ENCODE measurements around the gene USP43. TPM values are rescaled to one million over a fixed set of nuclear protein-coding genes. Genes with fewer than 3 reads are reported as not detected.

The USP43 gene
- total RNA-seq, 1 donor from 2014 or later: 7.0 TPM

GRCh38 chr17:9677896-9678295 is 32.6 kb downstream of the USP43 start:
- Mint-ChIP-seq H3K9me3 (ENCODE audit: unreplicated experiment) (peaks cover 11% of the 10 kb centered on the region), H3K4me1 (ENCODE audit: low read depth, unreplicated experiment) (peaks cover 15% of the 10 kb centered on the region), H3K27me3 (ENCODE audit: low read depth, unreplicated experiment) (no peaks in the 10 kb centered on the region), H3K27ac (ENCODE audit: unreplicated experiment) (peak overlapping the region; percentile 86), H3K36me3 (ENCODE audit: low read depth, unreplicated experiment) (peaks cover 42% of the 10 kb centered on the region), H3K4me3 (ENCODE audit: unreplicated experiment) (no peak overlapping the region)
- Histone ChIP-seq H3K36me3 (ENCODE audit: insufficient read depth, low read length) (no peaks in the 10 kb centered on the region), H3K27ac (ENCODE audit: low read depth, low read length) (peak overlapping the region; percentile 80), H3K79me2 (ENCODE audit: insufficient read depth, low read length) (no peaks in the 10 kb centered on the region), H3K4me2 (ENCODE audit: low read length) (no peak overlapping the region), H3K9me3 (ENCODE audit: insufficient read depth, low read depth, low read length) (peaks cover 9% of the 10 kb centered on the region), H4K20me1 (ENCODE audit: insufficient read depth, low read length) (no peaks in the 10 kb centered on the region), H3K4me1 (ENCODE audit: insufficient read depth, low read length) (peaks cover 3% of the 10 kb centered on the region), H2AFZ (ENCODE audit: low read depth, low read length) (no peak overlapping the region), H3K4me3 (ENCODE audit: insufficient read depth, low read depth, low read length) (no peak overlapping the region), H3K9ac (ENCODE audit: low read length) (no peak overlapping the region), H3K27me3 (ENCODE audit: insufficient read depth, low read length) (no peaks in the 10 kb centered on the region)
- TF ChIP-seq CTCF (IDR thresholded peaks at IDR 0.05; ENCODE audit: insufficient read depth, low read depth, low read length): no peak
- TF ChIP-seq EZH2 (IDR thresholded peaks at IDR 0.05; ENCODE audit: insufficient read depth, low read length): no peak
- FAIRE-seq (no peak), DNase-seq (ENCODE audit: low read depth) (no peak)

DNA sequence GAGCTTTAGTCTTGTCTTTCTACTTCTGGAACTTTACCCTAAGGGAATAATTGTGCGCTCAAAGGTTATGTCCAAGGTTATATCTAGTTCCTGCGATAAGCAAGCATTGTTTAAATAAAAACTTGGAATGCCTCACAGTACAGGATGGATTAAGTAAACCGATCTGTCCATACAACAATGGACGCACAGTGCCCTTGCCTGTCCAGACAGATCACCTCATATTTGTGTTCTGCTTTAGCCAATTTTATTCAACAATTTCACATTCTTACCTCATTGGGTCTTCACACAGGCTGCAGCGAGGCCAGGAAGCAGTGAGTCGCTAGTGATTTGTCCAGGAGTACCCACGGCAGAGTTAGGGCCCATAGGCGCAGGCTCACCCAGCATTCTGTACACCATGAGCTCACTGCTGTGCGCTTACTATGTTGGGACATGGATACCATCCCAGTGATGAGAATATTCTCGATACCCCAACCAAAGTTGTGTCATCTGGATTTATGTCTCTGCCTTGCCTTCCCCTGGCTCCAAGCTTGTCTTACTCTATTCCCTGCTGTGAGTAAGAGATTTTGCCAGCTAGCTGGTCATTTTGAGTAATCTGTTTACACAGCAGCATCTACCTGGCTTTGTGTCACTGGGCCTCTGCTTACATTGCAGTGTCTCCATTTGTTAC is 39.8 kb downstream of the USP43 start:
- H3K9me3 Mint-ChIP-seq (ENCODE audit: unreplicated experiment): peaks cover 2% of the 10 kb centered on the region
- no peaks in the 10 kb centered on the region for H3K36me3 ChIP-seq (ENCODE audit: insufficient read depth, low read length)
- H3K4me3 ChIP-seq (ENCODE audit: insufficient read depth, low read depth, low read length): no peak overlapping the region
- H3K36me3 Mint-ChIP-seq (ENCODE audit: low read depth, unreplicated experiment): peaks cover 31% of the 10 kb centered on the region
- no peak overlapping the region for H3K4me3 Mint-ChIP-seq (ENCODE audit: unreplicated experiment)
- no peaks in the 10 kb centered on the region for H3K27me3 Mint-ChIP-seq (ENCODE audit: low read depth, unreplicated experiment)
- H3K27ac ChIP-seq (ENCODE audit: low read depth, low read length): no peak overlapping the region
- no peaks in the 10 kb centered on the region for H3K27me3 ChIP-seq (ENCODE audit: insufficient read depth, low read length)
- H2AFZ ChIP-seq (ENCODE audit: low read depth, low read length): no peak overlapping the region
- no peaks in the 10 kb centered on the region for H3K4me1 ChIP-seq (ENCODE audit: insufficient read depth, low read length)
- DNase-seq (ENCODE audit: low read depth): peak; percentile 35
- no peak for FAIRE-seq
- peak overlapping the region; percentile 31 for H3K27ac Mint-ChIP-seq (ENCODE audit: unreplicated experiment)
- H3K9ac ChIP-seq (ENCODE audit: low read length): no peak overlapping the region
- H3K4me2 ChIP-seq (ENCODE audit: low read length): no peak overlapping the region
- H4K20me1 ChIP-seq (ENCODE audit: insufficient read depth, low read length): no peaks in the 10 kb centered on the region
- peaks cover 4% of the 10 kb centered on the region for H3K4me1 Mint-ChIP-seq (ENCODE audit: low read depth, unreplicated experiment)
- peaks cover 5% of the 10 kb centered on the region for H3K9me3 ChIP-seq (ENCODE audit: insufficient read depth, low read depth, low read length)
- no peaks in the 10 kb centered on the region for H3K79me2 ChIP-seq (ENCODE audit: insufficient read depth, low read length)
- no peak for TF ChIP-seq EZH2 (IDR thresholded peaks at IDR 0.05; ENCODE audit: insufficient read depth, low read length)
- TF ChIP-seq CTCF (IDR thresholded peaks at IDR 0.05; ENCODE audit: insufficient read depth, low read depth, low read length): no peak

GRCh38 chr17:9693755-9694154 is 48.4 kb downstream of the USP43 start:
- Histone ChIP-seq H3K79me2 (ENCODE audit: insufficient read depth, low read length) (no peaks in the 10 kb centered on the region), H3K9me3 (ENCODE audit: insufficient read depth, low read depth, low read length) (no peaks in the 10 kb centered on the region), H3K27ac (ENCODE audit: low read depth, low read length) (no peak overlapping the region), H3K9ac (ENCODE audit: low read length) (no peak overlapping the region), H4K20me1 (ENCODE audit: insufficient read depth, low read length) (no peaks in the 10 kb centered on the region), H3K4me3 (ENCODE audit: insufficient read depth, low read depth, low read length) (no peak overlapping the region), H3K36me3 (ENCODE audit: insufficient read depth, low read length) (no peaks in the 10 kb centered on the region), H3K4me1 (ENCODE audit: insufficient read depth, low read length) (no peaks in the 10 kb centered on the region), H3K27me3 (ENCODE audit: insufficient read depth, low read length) (no peaks in the 10 kb centered on the region), H3K4me2 (ENCODE audit: low read length) (no peak overlapping the region), H2AFZ (ENCODE audit: low read depth, low read length) (no peak overlapping the region)
- Mint-ChIP-seq H3K4me1 (ENCODE audit: low read depth, unreplicated experiment) (no peaks in the 10 kb centered on the region), H3K27me3 (ENCODE audit: low read depth, unreplicated experiment) (no peaks in the 10 kb centered on the region), H3K4me3 (ENCODE audit: unreplicated experiment) (no peak overlapping the region), H3K36me3 (ENCODE audit: low read depth, unreplicated experiment) (peaks cover 21% of the 10 kb centered on the region), H3K9me3 (ENCODE audit: unreplicated experiment) (peaks cover 1% of the 10 kb centered on the region), H3K27ac (ENCODE audit: unreplicated experiment) (no peak overlapping the region)
- FAIRE-seq (no peak), DNase-seq (ENCODE audit: low read depth) (no peak)
- TF ChIP-seq CTCF (IDR thresholded peaks at IDR 0.05; ENCODE audit: insufficient read depth, low read depth, low read length) (no peak), EZH2 (IDR thresholded peaks at IDR 0.05; ENCODE audit: insufficient read depth, low read length) (no peak)

All from astrocyte (in vitro differentiated cells and primary cell).